ENCODE measurements around the gene U2AF1L4.

Gene U2AF1L4

GRCh38 chr19:35756377-35757230 lies 11.4 kb upstream of the U2AF1L4 start, which contains the start of gene HSPB6:
Gene HSPB6 (minus strand): TSS chr19:35757029. CDS start chr19:35757008, 21 bp downstream.
- DNase-seq: no peak

GRCh38 chr19:35755550-35756376 lies 10.5 kb upstream of the U2AF1L4 start:
- DNase-seq: no peak

- DNase-seq: no peak
Measured at GRCh38 chr19:35755131-35755549, 9.9 kb upstream of the U2AF1L4 start.

- DNase-seq: no peak
Measured at GRCh38 chr19:35754370-35755130, 9.3 kb upstream of the U2AF1L4 start.

- no peak for DNase-seq
Measured at GRCh38 chr19:35753634-35754369, 8.6 kb upstream of the U2AF1L4 start.

GRCh38 chr19:35752746-35753350 lies 7.6 kb upstream of the U2AF1L4 start:
- no peak for DNase-seq

GRCh38 chr19:35751839-35752745 lies 6.9 kb upstream of the U2AF1L4 start:
- no peak for DNase-seq

GRCh38 chr19:35750167-35750566 lies 4.9 kb upstream of the U2AF1L4 start:
- no peak for DNase-seq

GRCh38 chr19:35748106-35749020 lies 3.1 kb upstream of the U2AF1L4 start, which contains the start of gene LIN37:
Gene LIN37 (plus strand): TSS chr19:35748576. CDS start chr19:35748725, 149 bp downstream.
- peak; percentile 99 for DNase-seq

GRCh38 chr19:35746531-35746930 lies 1.3 kb upstream of the U2AF1L4 start:
- no peak for DNase-seq

GRCh38 chr19:35746087-35746462 lies 857 bp upstream of the U2AF1L4 start:
- DNase-seq: no peak

- DNase-seq: peak; percentile 92
Measured at GRCh38 chr19:35744430-35745327, 539 bp downstream of the U2AF1L4 start.

GRCh38 chr19:35743640-35744429 lies 1.4 kb downstream of the U2AF1L4 start:
- no peak for DNase-seq

GRCh38 chr19:35742121-35742724 lies 3.0 kb downstream of the U2AF1L4 start, which contains the start of gene IGFLR1:
Gene IGFLR1 (minus strand): TSS chr19:35742452. CDS start chr19:35741180, 1,272 bp downstream.
- no peak for DNase-seq

- no peak for DNase-seq
Measured at GRCh38 chr19:35741203-35741515, 4.1 kb downstream of the U2AF1L4 start.

GRCh38 chr19:35740423-35741202 lies 4.6 kb downstream of the U2AF1L4 start:
- DNase-seq: peak; percentile 99

GRCh38 chr19:35740108-35740422 lies 5.2 kb downstream of the U2AF1L4 start:
- no peak for DNase-seq

All from NCI-H1694 treated with DMSO at 0.1 percent for 48 hours (cell line).